ENCODE results near the gene TIMMDC1. TPM values are rescaled to one million over a fixed set of nuclear protein-coding genes. Genes with fewer than 3 reads are reported as not detected.

TIMMDC1 gene
- total and polyA plus RNA-seq, 9 of the 15 experiments (the other 6 are each of a cell fraction or from before 2014, with no cell fraction given) = 62.1 to 226 (median 86.6) TPM

DNA sequence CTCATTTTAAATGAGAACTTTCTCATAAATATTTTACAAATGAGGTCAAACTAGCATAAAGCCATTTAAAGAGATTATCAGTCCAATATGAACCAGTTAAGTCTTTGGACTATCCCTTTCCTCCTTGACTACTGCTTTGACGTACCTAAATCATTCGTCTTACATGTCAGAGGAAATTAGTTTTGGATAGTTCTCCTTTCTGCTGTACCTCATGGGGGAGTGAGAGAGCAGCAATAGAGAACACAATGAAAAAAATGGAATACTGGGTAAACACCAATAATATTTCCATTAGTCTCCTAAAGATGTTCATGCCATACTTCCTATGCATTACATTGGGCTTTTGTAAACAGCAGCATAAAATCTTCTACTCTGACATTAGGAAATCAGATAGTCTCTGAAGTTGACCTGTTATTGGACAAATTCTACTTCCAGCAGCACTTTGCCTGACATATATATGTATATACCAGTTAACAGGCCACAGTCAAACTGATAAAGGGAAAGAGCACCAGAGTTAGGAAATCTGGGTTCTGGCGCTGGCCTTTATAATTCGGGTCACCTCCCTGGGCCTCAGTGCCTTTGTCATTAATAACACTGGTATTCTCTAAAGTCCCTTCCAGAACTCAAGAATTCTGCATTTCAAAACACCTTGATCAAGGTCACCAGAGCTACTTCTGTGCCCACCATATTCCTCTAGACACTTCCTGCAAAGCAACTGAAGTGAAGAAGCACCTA is 26.8 kb downstream of the TIMMDC1 start (continued):
- TF ChIP-seq CUX1 (CRISPR knock-in tag; IDR thresholded peaks at IDR 0.05) (no peak), ZBTB26 (CRISPR knock-in tag; IDR thresholded peaks at IDR 0.05) (no peak), E2F5 (CRISPR knock-in tag; IDR thresholded peaks at IDR 0.05) (no peak), GABPA (tag; conservative IDR thresholded peaks at IDR 0.05; ENCODE audit: low read depth) (no peak), PKNOX1 (IDR thresholded peaks at IDR 0.05) (peak; percentile 89), TFAM (CRISPR knock-in tag; conservative IDR thresholded peaks at IDR 0.05) (no peak), PBX2 (CRISPR knock-in tag; IDR thresholded peaks at IDR 0.05; ENCODE audit: low read depth) (no peak), PBX2 (tag; conservative IDR thresholded peaks at IDR 0.05; ENCODE audit: low read depth) (peak; percentile 85), MEIS2 (IDR thresholded peaks at IDR 0.05; ENCODE audit: partially characterized antibody) (peak; percentile 92), CAMTA2 (CRISPR knock-in tag; conservative IDR thresholded peaks at IDR 0.05) (no peak), FOXA3 (CRISPR knock-in tag; conservative IDR thresholded peaks at IDR 0.05 in 1 of 2, IDR thresholded peaks at IDR 0.05 in 1 of 2) (0 out of 4 replicates have a peak, but pooled peaks of 1 of the 2 experiments have one; percentile 38), HIVEP1 (CRISPR knock-in tag; IDR thresholded peaks at IDR 0.05) (no peak), SMAD4 (CRISPR knock-in tag; conservative IDR thresholded peaks at IDR 0.05) (no peak), LARP7 (IDR thresholded peaks at IDR 0.05) (no peak), ZNF217 (CRISPR knock-in tag; IDR thresholded peaks at IDR 0.05) (no peak), TARDBP (IDR thresholded peaks at IDR 0.05) (no peak), SAFB2 (IDR thresholded peaks at IDR 0.05; ENCODE audit: borderline replicate concordance, low read depth, low read length, severe bottlenecking) (no peak)
